Keratinocyte (primary cell): ENCODE results near the gene F7.

Experiments
- CTCF ChIP-seq, 3 experiments: IDR thresholded peaks in 1 of 3; conservative IDR thresholded peaks in 1 of 3; optimal IDR thresholded peaks in 1 of 3; 2 replicates in 2 of 3; 3 replicates in 1 of 3; pipeline versions ENCODE3 to v1.5.1; 2011; ENCODE audit warnings: low read length in 3 of 3, mild to moderate bottlenecking in 3 of 3, moderate library complexity in 2 of 3, control low read depth in 1 of 3, inconsistent platforms in 1 of 3; ENCODE audit not compliant: insufficient read depth in 2 of 3; ENCODE audit errors: extremely low read depth in 1 of 3
- EZH2 ChIP-seq: IDR thresholded peaks from one replicate; pipeline ENCODE4 v1.6.1; 2012; ENCODE audit warnings: inconsistent platforms, mild to moderate bottlenecking, low read length, moderate library complexity

GRCh38 chr13:113105921-113106452 lies 396 bp downstream of the F7 start:
- TF ChIP-seq CTCF (optimal IDR thresholded peaks at IDR 0.05 in 1 of 3, IDR thresholded peaks at IDR 0.05 in 1 of 3, conservative IDR thresholded peaks at IDR 0.05 in 1 of 3; ENCODE audit: extremely low read depth in 1 of 3, insufficient read depth in 2 of 3, low read length in 3 of 3), result no peak
- TF ChIP-seq EZH2, result no peak
